GM12878 (cell line): ENCODE data around the gene TACR1. TPM values are rescaled to one million over a fixed set of nuclear protein-coding genes. Genes with fewer than 3 reads are reported as not detected.

Source experiments
- ATAC-seq: fragments of 200-7000 bp; cut with Tn5 transposase; 3 replicates; pipeline ENCODE4 v1.9.1; 2020; ENCODE audit warnings: mild to moderate bottlenecking, moderate library complexity
- BruUV-seq: library from RNA; stranded (reverse); fragments of 400-500 nt; replicated peaks from 2 replicates; lab custom pipeline; 2021; lab: Mats Ljungman, UMichigan
- CTCF ChIA-PET: fragments of 300-600 bp; sonication (Branson Sonifier 250); formaldehyde crosslinking; extraction: SDS; loops from one replicate; lab custom pipeline; 2021; ENCODE audit warnings: inconsistent platforms; lab: Yijun Ruan, JAX
- POLR2A ChIA-PET: fragments of 350-600 bp; formaldehyde crosslinking; extraction: SDS; loops from one replicate; lab custom pipeline; 2021; ENCODE audit warnings: inconsistent platforms; lab: Charles Lee
- RAD21 ChIA-PET: fragments of 300-600 bp; sonication (Branson Sonifier 250); formaldehyde crosslinking; loops from one replicate; lab custom pipeline; 2023; ENCODE audit warnings: antibody characterized with exemption; ENCODE audit not compliant: unreplicated experiment; lab: Charles Lee
- SMC1A ChIA-PET: fragments of 300-600 bp; sonication (Branson Sonifier 250); formaldehyde crosslinking; loops from one replicate; lab custom pipeline; 2023; ENCODE audit not compliant: unreplicated experiment, uncharacterized antibody; lab: Charles Lee
- DNase-seq: peaks from one replicate; pipeline ENCODE4 v3.0.0-alpha.2; 2011; ENCODE audit warnings: low read depth, low spot score
- FAIRE-seq: peaks from 3 replicates; lab custom pipeline; 2011; peaks lifted over from hg19 to GRCh38; lab: Jason Lieb, UNC
- H2AFZ ChIP-seq: 2 replicates; pipeline ENCODE4 v1.6.0; 2011; ENCODE audit warnings: low read depth, low read length, control low read depth; ENCODE audit not compliant: control insufficient read depth
- H3K27ac ChIP-seq: 2 replicates; pipeline ENCODE4 v1.5.1; 2011; ENCODE audit warnings: control low read depth; ENCODE audit not compliant: control insufficient read depth, insufficient read depth
- H3K27me3 ChIP-seq, 2 experiments: replicated peaks in 1 of 2; 2 replicates each; pipeline versions ENCODE4 v1.6.0 to v1.6.1; 2011; ENCODE audit warnings: low read length in 1 of 2; ENCODE audit not compliant: control insufficient read depth in 2 of 2, insufficient read depth in 2 of 2
- H3K36me3 ChIP-seq, 2 experiments: 2 replicates each; pipeline ENCODE4 v1.5.1; 2011; ENCODE audit warnings: low read length in 1 of 2; ENCODE audit not compliant: control insufficient read depth in 2 of 2, insufficient read depth in 2 of 2
- H3K4me1 ChIP-seq: 2 replicates; pipeline ENCODE4 v1.6.1; 2011; ENCODE audit warnings: mild to moderate bottlenecking, low read length, moderate library complexity, mixed read lengths; ENCODE audit not compliant: control insufficient read depth, insufficient read depth
- H3K4me2 ChIP-seq: 2 replicates; pipeline ENCODE4 v1.6.0; 2011; ENCODE audit warnings: control low read depth; ENCODE audit not compliant: control insufficient read depth, insufficient read depth
- H3K4me3 ChIP-seq: fragments of 200-600 bp; sonication (generic); 2 replicates; pipeline ENCODE4 v1.5.1; 2016
- H3K79me2 ChIP-seq: 2 replicates; pipeline ENCODE4 v1.6.0; 2011; ENCODE audit warnings: low read length; ENCODE audit not compliant: control insufficient read depth, insufficient read depth
- H3K9ac ChIP-seq: 2 replicates; pipeline ENCODE4 v1.8.0; 2011; ENCODE audit warnings: low read length, control low read depth, mixed read lengths; ENCODE audit not compliant: control insufficient read depth, insufficient read depth
- H3K9me3 ChIP-seq: replicated peaks from 3 replicates; pipeline ENCODE4 v1.5.1; 2011; ENCODE audit warnings: mild to moderate bottlenecking, low read length; ENCODE audit not compliant: control insufficient read depth, insufficient read depth
- H4K20me1 ChIP-seq: 2 replicates; pipeline ENCODE4 v1.6.0; 2011; ENCODE audit not compliant: control insufficient read depth, insufficient read depth
- ETV6 ChIP-seq, 2 experiments: fragments of 450-650 bp in 1 of 2; IDR thresholded peaks in 1 of 2; conservative IDR thresholded peaks in 1 of 2; 2 replicates each; pipeline ENCODE4 v1.6.1; 2014; ENCODE audit warnings: antibody characterized with exemption in 1 of 2, borderline replicate concordance in 1 of 2, low read depth in 1 of 2, mild to moderate bottlenecking in 1 of 2, moderate library complexity in 1 of 2
- IKZF2 ChIP-seq, 2 experiments: fragments of 450-650 bp; IDR thresholded peaks; 2 replicates each; pipeline ENCODE4 v1.6.1; 2017; ENCODE audit warnings: mild to moderate bottlenecking in 2 of 2, moderate library complexity in 2 of 2
- NFYB ChIP-seq: IDR thresholded peaks from 2 replicates; pipeline ENCODE4 v1.6.1; 2011; ENCODE audit warnings: low read depth, mild to moderate bottlenecking, low read length, improper control_type of control experiment, moderate library complexity; ENCODE audit not compliant: insufficient read depth
- NR2C2 ChIP-seq: IDR thresholded peaks from 2 replicates; pipeline ENCODE4 v1.6.1; 2011; ENCODE audit warnings: borderline replicate concordance, low read depth; ENCODE audit not compliant: control insufficient read depth, insufficient read length
- SMC3 ChIP-seq: IDR thresholded peaks from 2 replicates; pipeline ENCODE4 v1.6.1; 2011; ENCODE audit warnings: low read length, improper control_type of control experiment, borderline replicate concordance
- SUPT20H ChIP-seq: IDR thresholded peaks from 2 replicates; pipeline ENCODE4 v1.6.1; 2011; ENCODE audit warnings: low read depth, mild to moderate bottlenecking, low read length, moderate library complexity, borderline replicate concordance; ENCODE audit not compliant: control insufficient read depth
- TCF7 ChIP-seq: IDR thresholded peaks from 2 replicates; pipeline ENCODE4 v1.6.1; 2014; ENCODE audit warnings: antibody characterized with exemption, borderline replicate concordance
- WRNIP1 ChIP-seq: IDR thresholded peaks from 2 replicates; pipeline ENCODE4 v1.6.1; 2011; ENCODE audit warnings: low read depth, low read length, improper control_type of control experiment, borderline replicate concordance
- whole genome bisulfite sequencing: methylation state at CpG from one replicate; pipeline ENCODE4 v1.1.6; 2016; ENCODE audit warnings: low lambda C conversion rate; ENCODE audit not compliant: insufficient replicate concordance, insufficient coverage; ENCODE audit errors: missing lambda C conversion rate; 5-methylcytosine and 5-hydroxymethylcytosine counted together
- in situ Hi-C: fragments of 300-500 bp; cut with MboI; formaldehyde crosslinking; loops from 9 replicates; pipeline ENCODE4 v1.14.3; 2018; ENCODE audit warnings: mixed read lengths
- intact Hi-C: fragments of 100-400 bp; cut with micrococcal nuclease; formaldehyde crosslinking; loops from one replicate; pipeline ENCODE4 v1.14.2; 2022; ENCODE audit not compliant: unreplicated experiment
- polyA plus RNA-seq, 11 experiments: library from polyadenylated mRNA; depleted of rRNA in 4 of 11; unstranded in 6 of 11; stranded (reverse) in 5 of 11; fragments of >200 nt; fragmentation: Nextera tagmentation in 4 of 11; fragmentation: Illumina TruSeq in 1 of 11; extraction: Ambion mirVana in 4 of 11; extraction: Trizol in 1 of 11; gene quantifications; 1 replicate in 1 of 11; 2 replicates in 10 of 11; pipeline versions ENCODE4 v1.2.1 to v1.2.3, GENCODE V29; 2011 to 2016; ENCODE audit warnings: inconsistent platforms in 2 of 11, missing spikeins in 2 of 11, low read depth in 1 of 11
- total RNA-seq, 4 experiments: library from RNA; depleted of rRNA in 3 of 4; stranded (reverse); fragments of >200 nt in 3 of 4; fragmentation: Illumina TruSeq in 1 of 4; extraction: Trizol in 1 of 4; gene quantifications; 2 replicates each; pipeline versions ENCODE4 v1.2.1 to v1.2.3, GENCODE V29; 2013 to 2021
- TF ChIP-seq, protein P1 (sequence below): fragments of 450-650 bp; IDR thresholded peaks from 2 replicates; pipeline ENCODE4 v1.6.1; 2017; ENCODE audit warnings: mild to moderate bottlenecking, moderate library complexity

TACR1 gene
- total and polyA plus RNA-seq, 10 of the 15 experiments (the other 5 are each of a cell fraction or from before 2014, with no cell fraction given) = 0.04 to 1.4 (median 0.15) TPM

GRCh38 chr2:75071766-75072165 lies 127.6 kb downstream of the TACR1 start:
- SMC1A ChIA-PET = interaction anchor here (6.3 kb wide), 1 partner anchor 16 kb away, joined by 39 read pairs; no protein-coding TSS in a partner anchor
- RAD21 ChIA-PET = no interaction called here
- intact Hi-C loops = no loop called here
- POLR2A ChIA-PET = no interaction called here
- FAIRE-seq = no peak
- TF ChIP-seq WRNIP1 (no peak), SUPT20H (no peak), SMC3 (no peak), NR2C2 (no peak), IKZF2 (IDR thresholded peaks at IDR 0.05) (no peak), TCF7 (no peak), ETV6 (conservative IDR thresholded peaks at IDR 0.05 in 1 of 2, IDR thresholded peaks at IDR 0.05 in 1 of 2; ENCODE audit: borderline replicate concordance in 1 of 2, low read depth in 1 of 2) (no peak), NFYB (no peak)
- TF ChIP-seq, protein P1, sequence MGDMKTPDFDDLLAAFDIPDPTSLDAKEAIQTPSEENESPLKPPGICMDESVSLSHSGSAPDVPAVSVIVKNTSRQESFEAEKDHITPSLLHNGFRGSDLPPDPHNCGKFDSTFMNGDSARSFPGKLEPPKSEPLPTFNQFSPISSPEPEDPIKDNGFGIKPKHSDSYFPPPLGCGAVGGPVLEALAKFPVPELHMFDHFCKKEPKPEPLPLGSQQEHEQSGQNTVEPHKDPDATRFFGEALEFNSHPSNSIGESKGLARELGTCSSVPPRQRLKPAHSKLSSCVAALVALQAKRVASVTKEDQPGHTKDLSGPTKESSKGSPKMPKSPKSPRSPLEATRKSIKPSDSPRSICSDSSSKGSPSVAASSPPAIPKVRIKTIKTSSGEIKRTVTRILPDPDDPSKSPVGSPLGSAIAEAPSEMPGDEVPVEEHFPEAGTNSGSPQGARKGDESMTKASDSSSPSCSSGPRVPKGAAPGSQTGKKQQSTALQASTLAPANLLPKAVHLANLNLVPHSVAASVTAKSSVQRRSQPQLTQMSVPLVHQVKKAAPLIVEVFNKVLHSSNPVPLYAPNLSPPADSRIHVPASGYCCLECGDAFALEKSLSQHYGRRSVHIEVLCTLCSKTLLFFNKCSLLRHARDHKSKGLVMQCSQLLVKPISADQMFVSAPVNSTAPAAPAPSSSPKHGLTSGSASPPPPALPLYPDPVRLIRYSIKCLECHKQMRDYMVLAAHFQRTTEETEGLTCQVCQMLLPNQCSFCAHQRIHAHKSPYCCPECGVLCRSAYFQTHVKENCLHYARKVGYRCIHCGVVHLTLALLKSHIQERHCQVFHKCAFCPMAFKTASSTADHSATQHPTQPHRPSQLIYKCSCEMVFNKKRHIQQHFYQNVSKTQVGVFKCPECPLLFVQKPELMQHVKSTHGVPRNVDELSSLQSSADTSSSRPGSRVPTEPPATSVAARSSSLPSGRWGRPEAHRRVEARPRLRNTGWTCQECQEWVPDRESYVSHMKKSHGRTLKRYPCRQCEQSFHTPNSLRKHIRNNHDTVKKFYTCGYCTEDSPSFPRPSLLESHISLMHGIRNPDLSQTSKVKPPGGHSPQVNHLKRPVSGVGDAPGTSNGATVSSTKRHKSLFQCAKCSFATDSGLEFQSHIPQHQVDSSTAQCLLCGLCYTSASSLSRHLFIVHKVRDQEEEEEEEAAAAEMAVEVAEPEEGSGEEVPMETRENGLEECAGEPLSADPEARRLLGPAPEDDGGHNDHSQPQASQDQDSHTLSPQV = no peak
- Histone ChIP-seq H3K4me1 (peaks cover 8% of the 10 kb centered on the region), H3K36me3 (no peaks in the 10 kb centered on the region), H2AFZ (no peak overlapping the region), H3K27me3 (no peaks in the 10 kb centered on the region), H3K4me3 (no peak overlapping the region), H3K79me2 (no peaks in the 10 kb centered on the region), H4K20me1 (no peaks in the 10 kb centered on the region), H3K9me3 (no peaks in the 10 kb centered on the region; the same call in 2 of the 3 replicates), H3K4me2 (no peak overlapping the region), H3K9ac (no peak overlapping the region), H3K27ac (no peak overlapping the region)
- no TSS peak for BruUV-seq
- 87% methylated on average over 5 of the region's 5 CpGs for WGBS
- no peak for ATAC-seq
- DNase-seq = no peak
- in situ Hi-C loops = loop anchor here (25.0 kb wide), 1 partner anchor 341 kb away; no protein-coding TSS in a partner anchor
- CTCF ChIA-PET = no interaction called here
